OCI-LY3 (cell line): ENCODE data around the gene XPA.

Source experiments
- CTCF ChIP-seq: fragments of 200-600, 300-600 bp; sonication (generic); IDR thresholded peaks from 2 replicates; pipeline ENCODE4 v1.5.1; 2014; ENCODE audit warnings: antibody characterized with exemption, low read length, low read depth
- EZH2phosphoT487 ChIP-seq: fragments of 200-600 bp; shearing (Covaris generic); IDR thresholded peaks from 2 replicates; pipeline ENCODE4 v1.6.1; 2018; ENCODE audit warnings: antibody characterized with exemption, mixed run types, low read depth

GRCh38 chr9:97737429-97737828, 40.3 kb upstream of the XPA start:
- no peak for TF ChIP-seq CTCF
- TF ChIP-seq EZH2phosphoT487, result no peak
